ENCODE measurements around the gene EIF2D. TPM values are rescaled to one million over a fixed set of nuclear protein-coding genes. Genes with fewer than 3 reads are reported as not detected.
"Not testable (repeated sequence)": the region's sequence is repeated elsewhere in the genome, so short reads cannot be mapped to it uniquely, and the experiment has no call there.

The EIF2D gene
- total RNA-seq, 2 donors from 2014 or later, result 38.3 to 41.9 TPM

GRCh38 chr1:206581571-206581981 lies 30.7 kb downstream of the EIF2D start:
- no peak overlapping the region for H3K4me3 ChIP-seq (ENCODE audit: low read length)
- H3K27ac Mint-ChIP-seq, result no peak overlapping the region
- H3K4me3 Mint-ChIP-seq, result no peak overlapping the region
- no peaks in the 10 kb centered on the region for H3K36me3 ChIP-seq (ENCODE audit: control insufficient read depth, insufficient read depth, low read length)
- H3K9me3 Mint-ChIP-seq, result no peaks in the 10 kb centered on the region
- H3K9me3 ChIP-seq (ENCODE audit: control insufficient read depth, low read length), result no peaks in the 10 kb centered on the region
- H3K4me1 ChIP-seq (ENCODE audit: control insufficient read depth, insufficient read depth, low read length), result no peaks in the 10 kb centered on the region
- peaks cover 3% of the 10 kb centered on the region for H3K4me1 Mint-ChIP-seq
- H3K36me3 Mint-ChIP-seq (ENCODE audit: low read depth), result peaks cover 2% of the 10 kb centered on the region
- no peaks in the 10 kb centered on the region for H3K27me3 Mint-ChIP-seq (ENCODE audit: insufficient read depth)
- no peaks in the 10 kb centered on the region for H3K27me3 ChIP-seq (ENCODE audit: control insufficient read depth, insufficient read depth, low read length, poor library complexity, severe bottlenecking)
- H3K27ac ChIP-seq (ENCODE audit: low read depth, low read length), result no peak overlapping the region
- H3K9ac ChIP-seq (ENCODE audit: extremely low read depth, low read length, poor library complexity, severe bottlenecking), result no peak overlapping the region
- no peak for DNase-seq
- WGBS, 2 experiments (ENCODE audit: insufficient coverage in 1 of 2, insufficient read length in 1 of 2), result 83 to 96% methylated on average over 1 to 10 of the region's 10 CpGs
- TF ChIP-seq, protein P1, sequence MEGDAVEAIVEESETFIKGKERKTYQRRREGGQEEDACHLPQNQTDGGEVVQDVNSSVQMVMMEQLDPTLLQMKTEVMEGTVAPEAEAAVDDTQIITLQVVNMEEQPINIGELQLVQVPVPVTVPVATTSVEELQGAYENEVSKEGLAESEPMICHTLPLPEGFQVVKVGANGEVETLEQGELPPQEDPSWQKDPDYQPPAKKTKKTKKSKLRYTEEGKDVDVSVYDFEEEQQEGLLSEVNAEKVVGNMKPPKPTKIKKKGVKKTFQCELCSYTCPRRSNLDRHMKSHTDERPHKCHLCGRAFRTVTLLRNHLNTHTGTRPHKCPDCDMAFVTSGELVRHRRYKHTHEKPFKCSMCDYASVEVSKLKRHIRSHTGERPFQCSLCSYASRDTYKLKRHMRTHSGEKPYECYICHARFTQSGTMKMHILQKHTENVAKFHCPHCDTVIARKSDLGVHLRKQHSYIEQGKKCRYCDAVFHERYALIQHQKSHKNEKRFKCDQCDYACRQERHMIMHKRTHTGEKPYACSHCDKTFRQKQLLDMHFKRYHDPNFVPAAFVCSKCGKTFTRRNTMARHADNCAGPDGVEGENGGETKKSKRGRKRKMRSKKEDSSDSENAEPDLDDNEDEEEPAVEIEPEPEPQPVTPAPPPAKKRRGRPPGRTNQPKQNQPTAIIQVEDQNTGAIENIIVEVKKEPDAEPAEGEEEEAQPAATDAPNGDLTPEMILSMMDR (conservative IDR thresholded peaks at IDR 0.05), result no peak

DNA sequence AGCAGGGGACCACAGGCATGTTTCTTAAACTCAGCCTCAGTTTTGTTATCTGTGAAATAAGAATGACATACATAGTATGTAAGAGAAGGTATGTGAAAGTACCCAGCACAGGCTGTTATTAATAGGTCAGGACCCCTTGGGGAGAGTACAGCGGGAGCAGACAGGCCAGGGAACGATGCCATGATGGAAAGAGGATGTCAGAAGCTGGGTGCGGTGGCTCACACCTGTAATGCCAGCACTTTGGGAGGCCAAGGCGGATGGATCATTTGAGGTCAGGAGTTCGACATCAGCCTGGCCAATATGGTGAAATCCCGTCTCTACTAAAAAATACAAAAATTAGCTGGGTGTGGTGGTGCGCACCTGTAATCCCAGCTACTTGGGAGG lies 31.2 kb downstream of the EIF2D start:
- H3K27me3 Mint-ChIP-seq (ENCODE audit: insufficient read depth); H3K27ac Mint-ChIP-seq: not testable (repeated sequence)
- 93 to 95% methylated on average over 7 of the region's 7 CpGs for whole genome bisulfite sequencing, 2 experiments (ENCODE audit: insufficient coverage in 1 of 2, insufficient read length in 1 of 2)

DNA sequence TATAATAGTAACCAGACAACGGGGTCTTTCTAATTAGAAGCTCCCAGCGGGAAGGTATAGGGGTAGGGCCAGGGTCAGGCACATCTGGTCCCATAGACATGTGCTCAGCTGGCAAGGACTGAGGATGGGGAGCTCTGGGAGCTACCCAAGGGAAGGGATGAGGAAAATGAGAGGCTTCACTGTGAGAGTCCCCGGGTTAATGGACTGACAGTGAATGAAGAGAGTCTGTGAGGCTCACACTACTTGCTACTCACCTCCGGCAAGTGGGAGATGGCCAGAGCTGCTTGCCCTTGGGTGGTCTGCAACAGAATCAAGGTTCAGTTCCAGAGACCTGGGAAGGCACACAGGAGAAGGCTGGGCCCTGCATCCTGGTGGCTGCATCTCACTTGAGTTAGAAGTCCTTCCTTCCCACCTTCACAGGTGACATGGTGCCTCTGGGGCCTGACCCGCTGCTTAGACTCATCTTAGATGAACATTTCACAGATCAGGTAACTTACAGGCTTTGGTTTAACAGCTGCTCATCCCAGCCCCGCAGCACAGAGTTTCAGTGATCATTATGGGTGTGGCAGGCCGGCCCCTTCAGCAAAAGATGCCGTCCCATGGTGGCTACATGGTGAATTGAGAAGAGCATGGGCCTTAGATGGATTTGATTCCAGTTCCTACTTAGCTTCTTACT lies 31.7 kb downstream of the EIF2D start:
- H3K36me3 Mint-ChIP-seq (ENCODE audit: low read depth), result no peaks in the 10 kb centered on the region
- H3K4me3 Mint-ChIP-seq, result no peak overlapping the region
- H3K27ac Mint-ChIP-seq, result no peak overlapping the region
- H3K9me3 Mint-ChIP-seq, result no peaks in the 10 kb centered on the region
- DNase-seq, result no peak
- H3K36me3 ChIP-seq (ENCODE audit: control insufficient read depth, insufficient read depth, low read length), result no peaks in the 10 kb centered on the region
- H3K9me3 ChIP-seq (ENCODE audit: control insufficient read depth, low read length), result no peaks in the 10 kb centered on the region
- H3K4me1 ChIP-seq (ENCODE audit: control insufficient read depth, insufficient read depth, low read length), result no peaks in the 10 kb centered on the region
- H3K9ac ChIP-seq (ENCODE audit: extremely low read depth, low read length, poor library complexity, severe bottlenecking), result no peak overlapping the region
- WGBS, 2 experiments (ENCODE audit: insufficient coverage in 1 of 2, insufficient read length in 1 of 2), result 85 to 93% methylated on average over 8 of the region's 8 CpGs
- peaks cover 3% of the 10 kb centered on the region for H3K4me1 Mint-ChIP-seq
- TF ChIP-seq, protein P1 (conservative IDR thresholded peaks at IDR 0.05), result no peak
- H3K27me3 ChIP-seq (ENCODE audit: control insufficient read depth, insufficient read depth, low read length, poor library complexity, severe bottlenecking), result no peaks in the 10 kb centered on the region
- H3K4me3 ChIP-seq (ENCODE audit: low read length), result no peak overlapping the region
- H3K27me3 Mint-ChIP-seq (ENCODE audit: insufficient read depth), result no peaks in the 10 kb centered on the region
- H3K27ac ChIP-seq (ENCODE audit: low read depth, low read length), result no peak overlapping the region

More for the DNA sequence above, 31.2 kb downstream of the EIF2D start:
- not testable (repeated sequence) for H3K27me3 ChIP-seq (ENCODE audit: control insufficient read depth, insufficient read depth, low read length, poor library complexity, severe bottlenecking); H3K4me3 Mint-ChIP-seq; H3K9me3 Mint-ChIP-seq; H3K9me3 ChIP-seq (ENCODE audit: control insufficient read depth, low read length); H3K4me1 Mint-ChIP-seq; H3K36me3 ChIP-seq (ENCODE audit: control insufficient read depth, insufficient read depth, low read length); H3K4me1 ChIP-seq (ENCODE audit: control insufficient read depth, insufficient read depth, low read length); H3K4me3 ChIP-seq (ENCODE audit: low read length); DNase-seq; H3K9ac ChIP-seq (ENCODE audit: extremely low read depth, low read length, poor library complexity, severe bottlenecking); H3K27ac ChIP-seq (ENCODE audit: low read depth, low read length); H3K36me3 Mint-ChIP-seq (ENCODE audit: low read depth)
